Loucy (cell line): ENCODE data around the gene LRRC4C.

ENCODE experiments used
- H2AFZ ChIP-seq: fragments of 200-600 bp; sonication (generic); 2 replicates; pipeline ENCODE4 v1.6.0; 2016; ENCODE audit warnings: antibody characterized with exemption, mild to moderate bottlenecking, low read length, moderate library complexity
- H3F3A ChIP-seq: fragments of 200-600 bp; 2 replicates; pipeline ENCODE4 v1.6.0; 2016; ENCODE audit warnings: antibody characterized with exemption, low read depth, mild to moderate bottlenecking
- H3K27me3 ChIP-seq: fragments of 200-600 bp; sonication (generic); 2 replicates; pipeline ENCODE4 v1.6.1; 2014; ENCODE audit warnings: low read length, mild to moderate bottlenecking; ENCODE audit not compliant: insufficient read depth, poor library complexity, severe bottlenecking
- H3K36me3 ChIP-seq: fragments of 200-600 bp; sonication (generic); 2 replicates; pipeline ENCODE4 v1.6.1; 2016; ENCODE audit warnings: low read length; ENCODE audit not compliant: insufficient read depth
- H3K4me1 ChIP-seq: fragments of 200-600 bp; sonication (generic); 2 replicates; pipeline ENCODE4 v1.5.1; 2014; ENCODE audit warnings: low read length, mild to moderate bottlenecking; ENCODE audit not compliant: insufficient read depth, poor library complexity, severe bottlenecking
- H3K4me2 ChIP-seq: fragments of 200-600 bp; sonication (generic); 2 replicates; pipeline ENCODE4 v1.6.0; 2014; ENCODE audit warnings: antibody characterized with exemption, low read length, low read depth, mild to moderate bottlenecking; ENCODE audit not compliant: poor library complexity, severe bottlenecking
- H3K4me3 ChIP-seq: fragments of 200-600 bp; sonication (generic); 2 replicates; pipeline ENCODE4 v1.5.1; 2014; ENCODE audit warnings: low read length, mild to moderate bottlenecking, mixed read lengths; ENCODE audit not compliant: poor library complexity, severe bottlenecking
- H3K79me2 ChIP-seq: fragments of 200-600 bp; sonication (generic); 2 replicates; pipeline ENCODE4 v1.6.1; 2014; ENCODE audit warnings: low read length; ENCODE audit not compliant: insufficient read depth
- H3K9ac ChIP-seq: fragments of 200-600 bp; sonication (generic); 2 replicates; pipeline ENCODE4 v1.6.0; 2014; ENCODE audit warnings: mild to moderate bottlenecking, low read depth, low read length, moderate library complexity; ENCODE audit not compliant: poor library complexity, severe bottlenecking
- H3K9me2 ChIP-seq: fragments of 200-600 bp; sonication (generic); replicated peaks from 2 replicates; pipeline ENCODE4 v1.6.1; 2016; ENCODE audit warnings: low read depth, low read length, mixed read lengths
- H3K9me3 ChIP-seq: fragments of 200-600 bp; sonication (generic); 2 replicates; pipeline ENCODE4 v1.6.1; 2014; ENCODE audit warnings: mild to moderate bottlenecking, antibody characterized with exemption, low read length, low read depth; ENCODE audit not compliant: insufficient read depth
- H4K20me1 ChIP-seq: fragments of 200-600 bp; sonication (generic); 2 replicates; pipeline ENCODE4 v1.6.0; 2014; ENCODE audit warnings: antibody characterized with exemption, low read length, mild to moderate bottlenecking; ENCODE audit not compliant: insufficient read depth, poor library complexity, severe bottlenecking
- EZH2phosphoT487 ChIP-seq: fragments of 200-600 bp; IDR thresholded peaks from 2 replicates; pipeline ENCODE4 v1.6.1; 2018; ENCODE audit warnings: antibody characterized with exemption, mild to moderate bottlenecking, moderate library complexity, borderline replicate concordance
- TF ChIP-seq, protein P1 (sequence below): fragments of 200-600 bp; sonication (generic); conservative IDR thresholded peaks from 2 replicates; pipeline ENCODE4 v1.5.1; 2014; ENCODE audit warnings: mild to moderate bottlenecking, antibody characterized with exemption, low read length

Gene LRRC4C

DNA sequence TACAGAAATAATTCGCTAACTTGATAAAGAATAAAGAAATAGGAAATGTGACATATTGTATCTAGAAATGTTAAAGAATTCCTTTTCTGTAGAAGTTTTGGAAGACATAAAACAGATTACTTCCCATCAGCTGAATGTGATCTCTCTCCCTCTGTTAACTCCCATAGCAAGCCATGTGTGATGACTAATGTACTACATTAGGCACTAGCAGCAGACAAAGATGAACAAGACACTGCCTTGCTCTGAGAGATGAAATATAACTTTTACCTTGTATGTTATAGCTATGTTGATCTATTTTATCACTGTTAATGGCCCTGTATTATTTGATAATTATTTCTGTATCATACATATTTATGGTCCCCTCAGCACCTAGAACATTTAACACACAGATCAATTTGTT, 817.2 kb downstream of the LRRC4C start:
- H3K9me3 ChIP-seq: no peaks in the 10 kb centered on the region
- H3K9ac ChIP-seq: no peak overlapping the region
- no peak overlapping the region for H3K4me3 ChIP-seq
- no peak overlapping the region for H2AFZ ChIP-seq
- no peak overlapping the region for H3K4me2 ChIP-seq
- no peaks in the 10 kb centered on the region for H3K79me2 ChIP-seq
- H4K20me1 ChIP-seq: no peaks in the 10 kb centered on the region
- H3K27me3 ChIP-seq: no peaks in the 10 kb centered on the region
- no peak for TF ChIP-seq EZH2phosphoT487
- TF ChIP-seq, protein P1, sequence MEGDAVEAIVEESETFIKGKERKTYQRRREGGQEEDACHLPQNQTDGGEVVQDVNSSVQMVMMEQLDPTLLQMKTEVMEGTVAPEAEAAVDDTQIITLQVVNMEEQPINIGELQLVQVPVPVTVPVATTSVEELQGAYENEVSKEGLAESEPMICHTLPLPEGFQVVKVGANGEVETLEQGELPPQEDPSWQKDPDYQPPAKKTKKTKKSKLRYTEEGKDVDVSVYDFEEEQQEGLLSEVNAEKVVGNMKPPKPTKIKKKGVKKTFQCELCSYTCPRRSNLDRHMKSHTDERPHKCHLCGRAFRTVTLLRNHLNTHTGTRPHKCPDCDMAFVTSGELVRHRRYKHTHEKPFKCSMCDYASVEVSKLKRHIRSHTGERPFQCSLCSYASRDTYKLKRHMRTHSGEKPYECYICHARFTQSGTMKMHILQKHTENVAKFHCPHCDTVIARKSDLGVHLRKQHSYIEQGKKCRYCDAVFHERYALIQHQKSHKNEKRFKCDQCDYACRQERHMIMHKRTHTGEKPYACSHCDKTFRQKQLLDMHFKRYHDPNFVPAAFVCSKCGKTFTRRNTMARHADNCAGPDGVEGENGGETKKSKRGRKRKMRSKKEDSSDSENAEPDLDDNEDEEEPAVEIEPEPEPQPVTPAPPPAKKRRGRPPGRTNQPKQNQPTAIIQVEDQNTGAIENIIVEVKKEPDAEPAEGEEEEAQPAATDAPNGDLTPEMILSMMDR: no peak
- no peaks in the 10 kb centered on the region for H3K9me2 ChIP-seq
- H3K4me1 ChIP-seq: no peaks in the 10 kb centered on the region
- H3K36me3 ChIP-seq: no peaks in the 10 kb centered on the region
- H3F3A ChIP-seq: no peaks in the 10 kb centered on the region

DNA sequence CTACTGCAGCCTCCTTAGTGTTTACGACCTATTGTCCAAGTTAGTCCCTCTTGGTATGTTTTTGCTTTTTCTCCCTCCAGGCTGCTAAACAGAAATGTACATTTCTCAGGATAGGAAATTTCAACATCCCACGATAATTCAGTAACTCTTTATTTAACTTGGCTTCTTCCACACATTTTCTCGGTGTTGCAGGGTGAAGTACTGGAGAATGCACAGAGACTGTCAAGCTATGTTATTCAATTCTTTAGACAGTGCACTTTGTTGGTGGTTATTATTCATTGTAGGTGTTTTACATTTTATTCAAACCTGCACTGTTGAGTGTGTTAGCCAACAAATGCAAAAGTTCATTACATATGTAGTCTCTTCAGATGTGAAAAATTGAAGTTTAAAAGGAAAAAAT, 839.8 kb downstream of the LRRC4C start:
- Histone ChIP-seq H3K4me2 (no peak overlapping the region), H4K20me1 (no peaks in the 10 kb centered on the region), H3K9ac (no peak overlapping the region), H3K79me2 (no peaks in the 10 kb centered on the region), H3K36me3 (no peaks in the 10 kb centered on the region), H3K27me3 (no peaks in the 10 kb centered on the region), H2AFZ (no peak overlapping the region), H3K9me3 (no peaks in the 10 kb centered on the region), H3K9me2 (no peaks in the 10 kb centered on the region), H3K4me1 (no peaks in the 10 kb centered on the region), H3K4me3 (no peak overlapping the region), H3F3A (no peaks in the 10 kb centered on the region)
- TF ChIP-seq EZH2phosphoT487: no peak
- TF ChIP-seq, protein P1: no peak

DNA sequence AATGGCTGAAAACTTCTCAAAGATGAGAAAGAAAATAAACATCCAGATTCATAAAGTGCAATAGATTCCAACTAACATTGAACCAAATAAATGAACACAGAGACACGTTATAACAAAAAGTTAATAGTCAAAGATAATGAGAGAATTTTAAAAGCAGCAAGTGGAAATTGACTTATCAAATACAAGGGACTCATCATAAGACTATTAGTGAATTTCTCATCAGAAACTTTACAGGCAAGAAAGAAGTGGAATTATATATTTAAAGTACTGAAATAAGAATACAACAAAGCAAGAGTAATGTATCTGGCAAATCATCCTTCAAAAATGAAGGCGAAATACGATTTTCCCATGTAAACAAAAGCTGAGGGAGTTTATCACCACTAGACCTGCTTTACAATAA, 852.7 kb downstream of the LRRC4C start:
- Histone ChIP-seq H3K9me3 (no peaks in the 10 kb centered on the region; the same call in 1 of the 2 replicates), H3K4me2 (no peak overlapping the region), H3K79me2 (no peaks in the 10 kb centered on the region), H3K4me3 (no peak overlapping the region), H4K20me1 (no peaks in the 10 kb centered on the region), H3F3A (no peaks in the 10 kb centered on the region), H3K9me2 (no peaks in the 10 kb centered on the region), H2AFZ (no peak overlapping the region), H3K4me1 (no peaks in the 10 kb centered on the region), H3K9ac (no peak overlapping the region), H3K36me3 (no peaks in the 10 kb centered on the region), H3K27me3 (no peaks in the 10 kb centered on the region)
- TF ChIP-seq, protein P1: no peak
- no peak for TF ChIP-seq EZH2phosphoT487
